GM18508 (cell line): ENCODE measurements around the gene TBX4.

Experiments used
- ATAC-seq: cut with Tn5 transposase; IDR thresholded peaks from one replicate; pipeline ENCODE4 v1.9.1; 2021; ENCODE audit warnings: moderate number of reproducible peaks; ENCODE audit not compliant: insufficient read depth, unreplicated experiment

TBX4 gene

DNA sequence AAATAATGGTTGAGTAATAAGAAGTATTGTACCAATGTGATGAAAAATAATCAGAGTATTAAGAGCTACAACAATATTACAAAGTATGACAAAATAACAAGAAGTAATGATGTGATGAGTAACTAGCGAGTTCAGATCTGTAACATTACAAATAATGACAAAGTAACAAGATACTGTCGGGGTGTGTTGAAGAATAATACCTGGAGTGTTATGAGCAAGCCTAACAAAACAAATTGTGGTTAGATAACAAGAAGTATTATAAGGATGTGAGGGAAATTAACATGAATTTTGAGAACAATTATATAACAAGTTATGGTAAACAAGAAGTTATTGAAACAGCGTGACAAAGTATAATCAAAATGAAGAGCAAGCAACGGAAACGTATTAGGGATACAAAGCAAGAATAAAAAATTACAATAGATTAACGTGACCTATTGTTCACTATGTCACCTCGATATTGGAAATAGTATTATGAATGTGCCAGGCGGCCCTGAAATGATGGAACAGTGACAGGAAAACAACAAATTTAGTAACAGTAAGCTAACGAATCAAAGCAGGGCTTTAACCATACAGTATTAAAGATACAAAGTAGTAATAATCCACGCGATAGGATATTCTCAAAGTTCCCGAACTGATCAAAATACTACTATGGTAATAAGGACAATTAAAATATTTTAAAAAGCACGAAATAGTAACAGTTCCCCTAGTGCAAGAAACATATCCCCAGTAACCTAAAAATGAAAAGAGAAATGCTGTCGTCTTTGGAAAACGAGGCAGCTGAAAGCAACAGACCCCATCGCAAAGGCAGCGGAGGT lies 1.6 kb downstream of the TBX4 start:
- ATAC-seq, result no peak

DNA sequence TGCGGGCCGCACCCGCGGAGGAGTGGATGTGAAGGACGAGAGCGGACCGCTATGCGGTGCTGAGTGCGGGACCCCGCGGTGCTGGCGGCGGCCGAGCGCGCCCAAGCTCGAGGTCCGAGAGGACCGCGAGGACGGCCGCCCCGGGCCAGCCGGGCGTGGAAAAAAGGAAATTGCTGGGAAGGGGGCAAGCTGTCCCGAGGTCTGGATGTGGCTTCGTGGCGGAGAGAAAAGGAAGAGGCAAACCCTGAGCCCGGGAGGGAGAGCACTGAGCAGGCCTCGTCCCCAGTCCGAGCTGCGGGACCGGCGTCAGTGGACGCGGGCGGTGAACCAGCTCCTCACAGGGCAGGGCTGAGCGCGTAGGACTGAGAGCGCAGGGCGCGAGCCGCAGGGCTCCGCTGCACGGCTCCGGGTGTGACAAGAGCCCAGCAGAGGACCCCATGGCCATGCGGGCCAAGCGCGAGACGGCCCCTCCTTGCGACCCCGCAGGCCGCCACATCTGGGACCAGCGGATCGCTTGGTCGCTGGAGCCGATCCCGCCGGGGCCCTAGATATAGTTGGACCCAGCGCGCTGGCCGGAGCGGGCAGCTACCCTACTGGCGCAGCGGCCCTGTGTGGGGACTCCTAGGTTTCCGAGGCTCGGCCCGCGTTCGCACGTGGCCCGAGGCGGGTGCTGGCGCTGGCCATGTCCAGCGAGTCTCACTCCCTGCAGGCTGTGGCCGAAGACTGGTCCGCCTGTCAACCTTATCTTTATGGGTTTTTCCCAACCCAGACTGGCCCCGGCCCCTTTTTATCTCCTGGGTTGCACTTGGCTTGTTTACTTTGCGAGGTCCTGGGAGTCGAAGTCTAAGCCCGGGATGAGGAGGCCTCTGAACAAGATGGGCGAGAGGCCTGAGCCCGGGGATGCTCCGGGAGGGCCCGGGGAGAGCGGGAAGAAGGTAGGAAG lies 2.4 kb downstream of the TBX4 start:
- no peak for ATAC-seq

DNA sequence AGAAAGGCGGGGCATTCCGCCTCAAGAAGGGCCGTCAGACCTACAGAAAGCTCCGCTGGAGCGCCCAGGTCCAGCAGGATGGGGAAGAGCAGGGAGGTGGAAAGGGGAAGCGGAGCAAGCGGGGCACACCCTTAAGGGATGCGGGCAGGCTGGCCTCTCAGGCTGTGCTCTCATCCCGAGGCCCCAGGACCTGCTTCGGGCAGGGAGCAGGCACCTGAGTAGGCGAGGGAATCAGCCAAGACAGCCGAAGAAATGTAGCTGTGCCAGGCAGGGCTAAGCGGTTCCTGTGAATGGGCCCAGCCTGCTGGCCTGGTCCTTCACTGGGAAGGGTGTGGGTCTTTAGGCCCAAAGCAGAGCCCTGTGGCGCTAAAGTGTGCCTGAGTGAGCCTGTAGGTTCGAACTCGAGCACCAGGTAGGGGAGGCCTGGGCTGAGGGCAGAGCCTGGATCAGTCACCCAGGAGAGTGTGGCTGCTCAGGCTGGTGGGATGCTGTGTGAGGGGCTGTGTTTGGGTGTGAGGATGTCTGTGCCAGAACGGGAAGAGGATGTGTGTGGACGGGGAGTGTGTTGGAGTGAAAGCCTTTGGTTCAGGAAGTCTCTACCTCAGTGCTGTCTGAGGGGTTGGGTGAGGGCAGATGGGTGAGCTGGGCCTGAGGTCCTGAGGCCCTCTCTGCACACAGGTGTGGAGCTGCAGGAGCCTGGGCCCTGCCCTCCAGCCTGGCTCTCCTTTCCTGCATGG lies 3.3 kb downstream of the TBX4 start:
- ATAC-seq, result no peak

- no peak for ATAC-seq
Measured at GRCh38 chr17:61456061-61456681, 3.9 kb downstream of the TBX4 start.

DNA sequence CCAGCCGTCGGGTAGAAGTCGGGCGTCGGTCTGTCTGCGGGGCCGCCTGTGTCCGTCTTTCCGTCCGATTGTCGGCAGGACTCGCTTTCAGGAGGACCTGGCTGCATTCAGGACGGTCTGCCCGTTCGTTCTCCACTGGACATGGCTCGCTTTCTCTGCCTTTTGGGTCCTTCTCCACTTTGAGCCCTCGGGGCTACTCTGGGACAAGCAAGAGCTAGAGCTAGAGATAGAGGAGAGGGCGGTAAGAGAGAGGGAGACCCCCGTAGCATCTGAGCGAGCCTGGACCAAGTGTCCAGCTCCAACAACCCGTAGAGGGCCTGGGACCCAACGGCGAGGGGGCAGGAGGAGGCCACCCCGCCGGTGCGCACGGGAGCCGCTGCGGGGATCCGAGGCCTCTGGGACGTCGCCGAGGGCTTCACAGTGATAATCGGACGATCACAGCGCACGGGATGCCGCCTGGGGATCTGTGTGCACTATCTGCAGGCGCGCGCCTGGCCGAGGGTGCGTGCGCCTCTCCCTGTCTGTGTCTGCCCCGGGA lies 4.5 kb downstream of the TBX4 start:
- no peak for ATAC-seq

DNA sequence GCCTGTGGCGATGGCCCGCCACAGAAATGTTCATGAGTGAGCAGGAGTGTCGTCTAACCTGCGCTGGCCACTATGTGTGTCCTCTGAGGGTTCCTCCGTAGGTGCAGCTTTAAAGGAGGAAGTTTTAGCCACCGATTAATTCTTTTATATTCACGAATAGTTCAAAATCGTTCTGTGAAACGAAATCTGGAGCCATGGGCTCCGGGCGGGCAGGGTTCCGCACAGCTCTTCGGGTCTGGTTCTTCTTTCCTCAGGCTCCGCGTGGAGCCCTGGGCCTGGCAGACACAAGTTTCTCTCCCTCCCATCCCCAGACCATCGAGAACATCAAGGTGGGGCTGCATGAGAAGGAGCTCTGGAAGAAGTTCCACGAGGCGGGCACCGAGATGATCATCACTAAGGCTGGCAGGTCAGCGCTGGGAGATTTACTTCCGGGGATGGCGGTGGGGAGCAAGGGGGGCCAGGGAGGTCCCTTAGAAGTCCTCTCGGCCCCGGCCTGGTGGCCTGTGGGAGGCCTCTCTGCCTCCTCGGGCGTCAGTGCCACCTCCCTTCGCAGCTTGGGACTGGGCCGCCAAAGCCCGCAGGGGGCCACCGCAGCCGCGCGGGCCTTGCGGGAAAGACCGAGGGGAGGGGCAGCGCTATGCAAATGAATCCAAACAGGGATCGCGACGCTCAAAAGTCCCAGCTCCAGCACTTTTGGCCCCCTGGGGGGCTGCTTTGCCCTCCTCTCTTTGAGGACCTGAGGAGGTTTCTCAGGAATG lies 5.2 kb downstream of the TBX4 start:
- no peak for ATAC-seq

GRCh38 chr17:61458000-61458399 lies 5.8 kb downstream of the TBX4 start:
- no peak for ATAC-seq

GRCh38 chr17:61458421-61459141 lies 6.4 kb downstream of the TBX4 start:
- no peak for ATAC-seq

- ATAC-seq, result no peak
Measured at GRCh38 chr17:61459142-61459809, 7.1 kb downstream of the TBX4 start.

- ATAC-seq, result no peak
Measured at GRCh38 chr17:61459939-61460718, 7.9 kb downstream of the TBX4 start.

- no peak for ATAC-seq
Measured at GRCh38 chr17:61460796-61461585, 8.8 kb downstream of the TBX4 start.

- no peak for ATAC-seq
Measured at GRCh38 chr17:61461586-61461966, 9.4 kb downstream of the TBX4 start.

- no peak for ATAC-seq
Measured at GRCh38 chr17:61461967-61462718, 9.9 kb downstream of the TBX4 start.

GRCh38 chr17:61462719-61463315 lies 10.6 kb downstream of the TBX4 start:
- no peak for ATAC-seq

GRCh38 chr17:61463316-61464129 lies 11.3 kb downstream of the TBX4 start:
- ATAC-seq, result no peak
